SK-N-SH (cell line): ENCODE data around the gene CC2D1B. TPM values are rescaled to one million over a fixed set of nuclear protein-coding genes. Genes with fewer than 3 reads are reported as not detected.

Experiments used
- CTCF ChIA-PET: fragments of 300-600, 350-600 bp; formaldehyde crosslinking; extraction: SDS; loops from one replicate; lab custom pipeline; 2021; lab: Yijun Ruan, JAX
- POLR2A ChIA-PET: fragments of 350-600 bp; sonication (Branson Sonifier 250); formaldehyde crosslinking; extraction: SDS; loops from one replicate; lab custom pipeline; 2020; ENCODE audit warnings: antibody characterized with exemption, inconsistent platforms; lab: Yijun Ruan, JAX
- DNase-seq: peaks from one replicate; pipeline ENCODE4 v3.0.0; 2012
- H2AFZ ChIP-seq: fragments of 200-600 bp; sonication (generic); 2 replicates; pipeline ENCODE4 v1.8.1; 2016; ENCODE audit warnings: antibody characterized with exemption, mild to moderate bottlenecking, low read depth
- H3F3A ChIP-seq: fragments of 200-600 bp; sonication (generic); replicated peaks from 2 replicates; pipeline ENCODE3; 2016; ENCODE audit warnings: antibody characterized with exemption, mild to moderate bottlenecking; ENCODE audit not compliant: insufficient read depth
- H3K27ac ChIP-seq, 2 experiments: fragments of 200-500 bp in 1 of 2; fragments of 200-600 bp in 1 of 2; sonication (Bioruptor generic) in 1 of 2; sonication (generic), shearing (Covaris generic) in 1 of 2; 2 replicates each; pipeline versions ENCODE4 v1.5.1 to v1.6.1; 2014 to 2016; ENCODE audit warnings: low read depth in 2 of 2, inconsistent platforms in 1 of 2, low read length in 1 of 2, mild to moderate bottlenecking in 1 of 2, mixed read lengths in 1 of 2
- H3K27me3 ChIP-seq: fragments of 200-600 bp; sonication (generic), shearing (Covaris generic); 2 replicates; pipeline ENCODE4 v1.6.1; 2016; ENCODE audit warnings: mixed run types; ENCODE audit not compliant: insufficient read depth
- H3K36me3 ChIP-seq, 2 experiments: fragments of 200-500 bp in 1 of 2; fragments of 200-600 bp in 1 of 2; sonication (Bioruptor generic) in 1 of 2; sonication (generic) in 1 of 2; replicated peaks in 1 of 2; 2 replicates each; pipeline versions ENCODE3 to v1.5.1; 2014 to 2016; ENCODE audit warnings: low read length in 1 of 2, mild to moderate bottlenecking in 1 of 2; ENCODE audit not compliant: insufficient read depth in 2 of 2, control insufficient read depth in 1 of 2
- H3K4me1 ChIP-seq, 2 experiments: fragments of 200-500 bp in 1 of 2; fragments of 200-600 bp in 1 of 2; sonication (Bioruptor generic) in 1 of 2; sonication (generic), shearing (Covaris generic) in 1 of 2; 2 replicates each; pipeline versions ENCODE4 v1.5.1 to v1.6.1; 2014 to 2016; ENCODE audit warnings: low read depth in 1 of 2, low read length in 1 of 2, mixed run types in 1 of 2; ENCODE audit not compliant: insufficient read depth in 2 of 2, control insufficient read depth in 1 of 2
- H3K4me2 ChIP-seq: fragments of 200-600 bp; sonication (generic), shearing (Covaris generic); 2 replicates; pipeline ENCODE4 v1.6.1; 2017; ENCODE audit warnings: mixed run types
- H3K4me3 ChIP-seq, 2 experiments: fragments of 200-500 bp in 1 of 2; fragments of 200-600 bp in 1 of 2; sonication (Bioruptor generic) in 1 of 2; sonication (generic), shearing (Covaris generic) in 1 of 2; 2 replicates each; pipeline versions ENCODE4 v1.5.1 to v1.8.1; 2014 to 2016; ENCODE audit warnings: low read depth in 2 of 2, inconsistent platforms in 1 of 2, low read length in 1 of 2, mild to moderate bottlenecking in 1 of 2, mixed read lengths in 1 of 2, moderate library complexity in 1 of 2
- H3K79me2 ChIP-seq: fragments of 200-600 bp; sonication (generic); 2 replicates; pipeline ENCODE4 v1.8.1; 2017; ENCODE audit warnings: mild to moderate bottlenecking; ENCODE audit not compliant: insufficient read depth
- H3K9ac ChIP-seq: fragments of 200-600 bp; sonication (generic); 2 replicates; pipeline ENCODE4 v1.6.1; 2017; ENCODE audit warnings: mixed run types
- H3K9me2 ChIP-seq: fragments of 200-600 bp; sonication (generic); 2 replicates; pipeline ENCODE4 v1.6.1; 2017; ENCODE audit warnings: mixed run types
- H3K9me3 ChIP-seq: fragments of 200-600 bp; sonication (generic); 2 replicates; pipeline ENCODE4 v1.6.1; 2017; ENCODE audit warnings: mixed run types, mild to moderate bottlenecking, moderate library complexity
- H4K20me1 ChIP-seq: fragments of 200-600 bp; sonication (generic); 2 replicates; pipeline ENCODE4 v1.6.1; 2017; ENCODE audit warnings: mild to moderate bottlenecking, mixed run types; ENCODE audit not compliant: insufficient read depth
- FOXJ3 ChIP-seq: sonication (generic); formaldehyde crosslinking; IDR thresholded peaks from 2 replicates; pipeline ENCODE4 v1.5.1; 2020; ENCODE audit warnings: mild to moderate bottlenecking, missing genetic modification reagents
- GABPA ChIP-seq: IDR thresholded peaks from 2 replicates; pipeline ENCODE4 v1.4.0; 2012; ENCODE audit warnings: low read depth, mild to moderate bottlenecking
- GATA2 ChIP-seq: sonication (generic); formaldehyde crosslinking; IDR thresholded peaks from 2 replicates; pipeline ENCODE4 v1.5.0; 2020; ENCODE audit warnings: mild to moderate bottlenecking, missing genetic modification reagents
- MEF2A ChIP-seq: IDR thresholded peaks from 2 replicates; pipeline ENCODE4 v1.4.0; 2012; ENCODE audit warnings: low read depth, borderline replicate concordance
- RAD21 ChIP-seq: IDR thresholded peaks from 2 replicates; pipeline ENCODE4 v1.6.1; 2012; ENCODE audit warnings: mild to moderate bottlenecking, low read length
- RCOR1 ChIP-seq: fragments of 150-350 bp; IDR thresholded peaks from 2 replicates; pipeline ENCODE4 v1.6.1; 2017; ENCODE audit warnings: antibody characterized with exemption, low read length
- RFX5 ChIP-seq: IDR thresholded peaks from 2 replicates; pipeline ENCODE4 v1.6.1; 2012; ENCODE audit warnings: mild to moderate bottlenecking, improper control_type of control experiment, low read length
- SIN3A ChIP-seq: IDR thresholded peaks from 2 replicates; pipeline ENCODE4 v1.6.1; 2012; ENCODE audit warnings: low read depth, mild to moderate bottlenecking, low read length, moderate library complexity, borderline replicate concordance
- SMC3 ChIP-seq: IDR thresholded peaks from 2 replicates; pipeline ENCODE4 v1.6.1; 2012; ENCODE audit warnings: low read depth, low read length, improper control_type of control experiment
- TAF1 ChIP-seq: IDR thresholded peaks from 2 replicates; pipeline ENCODE4 v1.6.1; 2012; ENCODE audit warnings: low read depth, mild to moderate bottlenecking, low read length, moderate library complexity, borderline replicate concordance
- TEAD4 ChIP-seq: IDR thresholded peaks from 2 replicates; pipeline ENCODE4 v1.4.0; 2012; ENCODE audit warnings: mild to moderate bottlenecking, borderline replicate concordance; ENCODE audit not compliant: insufficient read depth
- WGBS: methylation state at CpG from one replicate; pipeline ENCODE4 v1.1.6; 2017; ENCODE audit warnings: low lambda C conversion rate; 5-methylcytosine and 5-hydroxymethylcytosine counted together
- polyA plus RNA-seq, 3 experiments: library from polyadenylated mRNA; depleted of rRNA; stranded (reverse); fragments of >200 nt; gene quantifications; 2 replicates each; pipeline ENCODE4 v1.2.3, GENCODE V29; 2012
- TF ChIP-seq, protein P1 (sequence below): IDR thresholded peaks from 2 replicates; pipeline ENCODE4 v1.4.0; 2012; ENCODE audit warnings: low read depth
- TF ChIP-seq, protein P2 (sequence below): IDR thresholded peaks from 2 replicates; pipeline ENCODE4; 2012
- TF ChIP-seq, protein P3 (sequence below): fragments of 150-350 bp; IDR thresholded peaks from 2 replicates; pipeline ENCODE4 v1.6.1; 2016; ENCODE audit warnings: mild to moderate bottlenecking, low read depth, low read length

CC2D1B gene
- polyA plus RNA-seq, 1 of the 3 experiments (the other 2 are of a cell fraction): 18.7 TPM

DNA sequence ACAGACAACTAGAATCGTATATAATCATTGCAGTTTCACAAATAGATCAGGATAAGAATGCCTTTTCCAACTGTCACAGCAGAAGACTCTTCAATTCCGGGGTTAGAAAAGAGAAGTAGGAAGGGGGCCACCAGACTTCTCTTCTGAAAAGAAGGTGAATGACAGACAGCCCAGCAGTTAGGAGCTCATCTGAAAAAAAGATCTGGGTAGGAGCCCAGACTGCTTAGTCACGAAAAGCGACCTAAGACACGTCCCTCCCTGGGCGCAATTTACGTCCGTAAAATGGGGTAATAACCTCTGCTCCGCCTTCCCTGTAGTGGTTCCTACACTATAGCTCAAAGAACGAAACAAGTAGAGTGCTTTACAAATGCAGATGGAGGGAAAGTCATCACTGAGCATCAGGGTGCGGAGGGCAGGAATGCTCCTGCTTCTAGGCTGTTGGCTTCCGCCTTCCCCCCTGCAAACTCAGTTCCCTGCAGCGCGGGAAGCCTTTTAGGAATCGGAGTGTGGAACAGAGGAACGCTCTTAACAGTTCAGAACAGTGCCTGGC, 37.6 kb upstream of the CC2D1B start:
- Histone ChIP-seq H3K27me3 (no peaks in the 10 kb centered on the region), H3K79me2 (peaks cover 55% of the 10 kb centered on the region), H4K20me1 (no peaks in the 10 kb centered on the region), H3K27ac (peak overlapping the region; percentile 62 to 92), H3K36me3 (peaks cover 20 to 21% of the 10 kb centered on the region in 2 experiments), H3F3A (no peaks in the 10 kb centered on the region), H3K9ac (peak overlapping the region; percentile 92), H2AFZ (peak overlapping the region; percentile 90), H3K4me2 (peak overlapping the region; percentile 79), H3K4me3 (peak overlapping the region; percentile 92 to 97), H3K9me2 (no peaks in the 10 kb centered on the region), H3K9me3 (no peaks in the 10 kb centered on the region), H3K4me1 (peaks cover 6 to 14% of the 10 kb centered on the region in 2 experiments; a peak in 2 of 4 replicates)
- CTCF ChIA-PET: interaction anchor here (0.5 to 2.4 kb wide), 6 partner anchors 9 to 306 kb away, joined by 3 to 14 read pairs (median 4); no protein-coding TSS in a partner anchor
- peak; percentile 53 for DNase-seq
- POLR2A ChIA-PET: interaction anchor here (0.5 to 1.2 kb wide), 5 partner anchors 12 to 298 kb away, joined by 3 to 4 read pairs (median 3); partner anchors contain the start of gene TUT4
- 2% methylated on average over 16 of the region's 16 CpGs for WGBS
- TF ChIP-seq SMC3: no peak
- no peak for TF ChIP-seq TEAD4
- TF ChIP-seq, protein P1, sequence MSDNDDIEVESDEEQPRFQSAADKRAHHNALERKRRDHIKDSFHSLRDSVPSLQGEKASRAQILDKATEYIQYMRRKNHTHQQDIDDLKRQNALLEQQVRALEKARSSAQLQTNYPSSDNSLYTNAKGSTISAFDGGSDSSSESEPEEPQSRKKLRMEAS: no peak
- no peak for TF ChIP-seq FOXJ3 (CRISPR knock-in tag)
- TF ChIP-seq, protein P2, sequence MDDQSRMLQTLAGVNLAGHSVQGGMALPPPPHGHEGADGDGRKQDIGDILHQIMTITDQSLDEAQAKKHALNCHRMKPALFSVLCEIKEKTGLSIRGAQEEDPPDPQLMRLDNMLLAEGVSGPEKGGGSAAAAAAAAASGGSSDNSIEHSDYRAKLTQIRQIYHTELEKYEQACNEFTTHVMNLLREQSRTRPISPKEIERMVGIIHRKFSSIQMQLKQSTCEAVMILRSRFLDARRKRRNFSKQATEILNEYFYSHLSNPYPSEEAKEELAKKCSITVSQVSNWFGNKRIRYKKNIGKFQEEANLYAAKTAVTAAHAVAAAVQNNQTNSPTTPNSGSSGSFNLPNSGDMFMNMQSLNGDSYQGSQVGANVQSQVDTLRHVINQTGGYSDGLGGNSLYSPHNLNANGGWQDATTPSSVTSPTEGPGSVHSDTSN: peak; percentile 61
- no peak for TF ChIP-seq RAD21
- TF ChIP-seq, protein P3, sequence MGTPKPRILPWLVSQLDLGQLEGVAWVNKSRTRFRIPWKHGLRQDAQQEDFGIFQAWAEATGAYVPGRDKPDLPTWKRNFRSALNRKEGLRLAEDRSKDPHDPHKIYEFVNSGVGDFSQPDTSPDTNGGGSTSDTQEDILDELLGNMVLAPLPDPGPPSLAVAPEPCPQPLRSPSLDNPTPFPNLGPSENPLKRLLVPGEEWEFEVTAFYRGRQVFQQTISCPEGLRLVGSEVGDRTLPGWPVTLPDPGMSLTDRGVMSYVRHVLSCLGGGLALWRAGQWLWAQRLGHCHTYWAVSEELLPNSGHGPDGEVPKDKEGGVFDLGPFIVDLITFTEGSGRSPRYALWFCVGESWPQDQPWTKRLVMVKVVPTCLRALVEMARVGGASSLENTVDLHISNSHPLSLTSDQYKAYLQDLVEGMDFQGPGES: no peak
- no peak for TF ChIP-seq GATA2 (CRISPR knock-in tag)
- no peak for TF ChIP-seq RFX5
- TF ChIP-seq TAF1: no peak
- no peak for TF ChIP-seq GABPA
- peak; percentile 48; the same call in 1 of the 2 replicates for TF ChIP-seq SIN3A
- TF ChIP-seq MEF2A: no peak

DNA sequence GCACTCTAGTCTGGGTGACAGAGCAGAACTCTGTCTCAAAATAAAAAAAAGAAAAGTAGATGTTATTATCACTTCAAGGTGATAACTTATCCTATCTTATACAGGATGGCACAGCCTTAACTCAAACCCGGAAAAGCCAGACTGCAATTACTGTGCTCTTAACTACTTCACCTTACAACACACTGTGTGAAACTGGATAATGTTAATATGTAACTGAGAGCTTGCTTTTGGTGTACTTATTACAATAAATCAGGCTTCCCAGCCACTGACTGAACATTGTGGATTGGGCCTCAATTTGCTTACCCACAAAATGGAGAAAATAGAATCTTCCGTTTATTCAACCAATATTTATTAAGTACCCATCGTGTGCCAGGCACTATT, 36.8 kb upstream of the CC2D1B start:
- Histone ChIP-seq H3F3A (no peaks in the 10 kb centered on the region), H3K4me1 (peaks cover 6 to 14% of the 10 kb centered on the region in 2 experiments; a peak in 2 of 4 replicates), H3K9me3 (no peaks in the 10 kb centered on the region), H3K36me3 (peaks cover 15% of the 10 kb centered on the region in 2 experiments), H3K79me2 (peaks cover 55% of the 10 kb centered on the region), H3K27me3 (no peaks in the 10 kb centered on the region), H2AFZ (peak overlapping the region; percentile 90; the same call in 1 of the 2 replicates), H3K4me2 (peak overlapping the region; percentile 79), H4K20me1 (no peaks in the 10 kb centered on the region), H3K9ac (peak overlapping the region; percentile 92; the same call in 1 of the 2 replicates), H3K4me3 (peak overlapping the region; percentile 92 to 97; a peak in 2 of 4 replicates), H3K9me2 (no peaks in the 10 kb centered on the region), H3K27ac (no peak overlapping the region)
- POLR2A ChIA-PET: no interaction called here
- 36% methylated on average over 3 of the region's 3 CpGs for WGBS
- CTCF ChIA-PET: no interaction called here
- TF ChIP-seq RCOR1: no peak
- TF ChIP-seq GATA2 (CRISPR knock-in tag): no peak
- DNase-seq: no peak
